SH-SY5Y (cell line): Measurements from ENCODE around the gene TMC4.

Experiments used
- GATA2 ChIP-seq: IDR thresholded peaks from 2 replicates; pipeline ENCODE4 v1.6.1; 2011; ENCODE audit warnings: mild to moderate bottlenecking, low read depth, low read length
- GATA3 ChIP-seq: IDR thresholded peaks from 2 replicates; pipeline ENCODE4 v1.6.1; 2011; ENCODE audit warnings: low read depth, mild to moderate bottlenecking, low read length, moderate library complexity

DNA sequence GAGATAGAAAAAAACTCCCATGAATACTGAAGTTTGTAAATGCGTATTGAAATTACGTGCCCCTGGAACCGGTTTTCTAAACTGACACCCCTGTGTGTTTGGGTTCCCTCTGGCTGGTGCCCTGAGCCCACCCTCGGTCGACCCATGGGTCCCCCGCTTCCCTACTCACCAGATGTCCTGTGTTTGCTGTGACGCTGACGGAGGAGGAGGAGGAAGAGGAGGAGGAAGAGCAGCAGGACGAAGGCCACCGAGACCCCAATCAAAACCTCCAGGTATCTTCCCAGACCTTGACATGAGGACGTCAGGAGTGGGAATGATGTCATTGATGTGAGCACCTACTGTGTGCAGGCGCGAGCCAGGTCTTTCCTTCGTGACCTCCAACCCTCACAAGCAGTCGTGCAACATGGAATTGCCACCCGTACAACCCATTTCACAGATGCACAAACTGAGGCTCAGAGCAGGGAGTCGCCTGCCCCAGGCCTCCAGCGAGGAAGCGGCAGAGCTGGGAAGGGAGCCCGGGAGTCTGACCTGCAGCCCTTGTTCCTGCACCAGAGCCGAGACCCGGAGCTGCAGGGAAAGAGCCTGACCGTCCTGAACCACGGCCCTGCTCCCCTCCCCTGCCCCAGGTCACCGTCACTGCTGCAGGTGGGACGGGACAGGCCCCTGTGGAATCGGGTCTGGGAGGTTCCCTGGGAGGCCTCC, 46.2 kb upstream of the TMC4 start:
- TF ChIP-seq GATA2 (no peak), GATA3 (no peak)
